ENCODE data around the gene SRMS.

Gene SRMS

DNA sequence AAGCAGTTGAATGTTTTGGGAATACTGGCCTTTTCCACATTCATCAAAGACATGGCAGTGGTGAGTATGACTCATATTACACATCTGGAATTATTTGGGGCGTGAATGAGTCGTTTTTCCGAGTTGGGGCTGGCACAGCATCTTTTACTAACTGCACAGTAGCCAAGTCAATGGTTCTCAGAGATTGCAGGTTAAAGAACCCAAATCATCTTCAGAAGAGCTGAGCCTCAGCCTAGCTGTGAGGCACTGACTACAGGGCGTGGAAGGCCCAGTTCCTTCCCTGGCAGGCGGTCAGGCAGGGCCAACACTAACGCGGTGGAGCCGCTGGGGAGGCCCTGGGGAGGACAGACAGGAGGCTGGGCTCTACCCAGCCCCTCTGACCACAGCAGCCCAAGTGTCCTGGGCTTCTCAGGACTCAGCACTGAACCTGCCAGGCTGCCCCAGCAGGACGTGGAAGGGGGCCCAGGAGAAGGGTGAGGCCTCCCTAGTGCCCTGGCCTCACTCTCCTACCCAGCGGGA is 46.6 kb upstream of the SRMS start:
- Histone ChIP-seq H3K4me3 (ENCODE audit: low read length in 2 of 2) (no peak overlapping the region), H3K4me2 (ENCODE audit: insufficient read depth, low read length, poor library complexity, severe bottlenecking) (no peak overlapping the region), H3K9me3 (replicated peaks in 1 of 2; ENCODE audit: control insufficient read depth in 2 of 2, insufficient read depth in 1 of 2, low read depth in 1 of 2, low read length in 2 of 2) (no peaks in the 10 kb centered on the region), H2BK12ac (ENCODE audit: low read length) (no peak overlapping the region), H3K18ac (ENCODE audit: low read length) (no peak overlapping the region), H3K4ac (ENCODE audit: low read length) (no peak overlapping the region), H2BK120ac (ENCODE audit: low read depth, low read length) (no peak overlapping the region), H3K36me3 (replicated peaks in 1 of 2; ENCODE audit: control insufficient read depth in 2 of 2, insufficient read depth in 2 of 2, low read length in 2 of 2) (peaks cover 31 to 86% of the 10 kb centered on the region in 2 donors), H3K9ac (ENCODE audit: low read depth, low read length, poor library complexity) (no peak overlapping the region), H4K91ac (ENCODE audit: low read depth, low read length, poor library complexity) (no peak overlapping the region), H4K8ac (ENCODE audit: low read depth, low read length) (no peak overlapping the region), H2BK15ac (ENCODE audit: low read length) (no peak overlapping the region), H3K14ac (ENCODE audit: low read length) (no peak overlapping the region), H2AFZ (ENCODE audit: low read length) (no peak overlapping the region), H3K23ac (ENCODE audit: low read depth, low read length, poor library complexity) (peak overlapping the region; percentile 52), H2BK5ac (ENCODE audit: low read length) (no peak overlapping the region), H3K27me3 (ENCODE audit: control insufficient read depth in 3 of 3, insufficient read depth in 3 of 3, low read depth in 1 of 3, low read length in 3 of 3) (no peaks in the 10 kb centered on the region), H2AK5ac (ENCODE audit: low read depth, low read length) (no peak overlapping the region), H3K4me1 (ENCODE audit: control insufficient read depth in 2 of 2, insufficient read depth in 1 of 2, low read depth in 1 of 2, low read length in 2 of 2) (no peaks in the 10 kb centered on the region), H3K27ac (replicated peaks; ENCODE audit: low read length) (no peak overlapping the region), H3K79me1 (ENCODE audit: low read depth, low read length) (peaks cover 2% of the 10 kb centered on the region)
- no CpG with 5 or more reads among the region's 10 CpGs for WGBS, 2 donors (ENCODE audit: extremely low coverage in 2 of 2, insufficient read length in 2 of 2, insufficient replicate concordance in 1 of 2)
- no peak for DNase-seq (ENCODE audit: low spot score)

DNA sequence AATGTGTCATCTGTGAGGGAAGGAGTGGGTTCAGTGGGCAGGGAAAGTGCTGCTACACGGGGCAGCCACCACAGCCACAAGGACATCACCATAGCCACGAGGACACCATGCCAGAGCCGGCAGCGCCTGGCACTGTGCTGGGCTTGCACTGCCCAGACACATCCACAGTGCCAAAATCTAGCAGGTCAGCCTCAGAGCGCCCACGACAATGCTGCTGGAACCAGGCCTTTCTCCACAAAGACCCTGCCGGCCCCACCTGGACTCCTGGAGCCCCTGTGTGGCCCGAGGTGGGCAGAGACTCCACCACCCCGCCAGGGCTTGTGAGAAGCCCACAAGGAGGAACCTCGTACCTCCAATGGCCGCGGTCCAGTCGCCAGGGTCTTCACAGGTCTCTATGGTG is 45.1 kb upstream of the SRMS start:
- H3K9ac ChIP-seq (ENCODE audit: low read depth, low read length, poor library complexity) = no peak overlapping the region
- no peak overlapping the region for H2BK15ac ChIP-seq (ENCODE audit: low read length)
- H3K14ac ChIP-seq (ENCODE audit: low read length) = no peak overlapping the region
- no peak overlapping the region for H3K23ac ChIP-seq (ENCODE audit: low read depth, low read length, poor library complexity)
- H4K91ac ChIP-seq (ENCODE audit: low read depth, low read length, poor library complexity) = no peak overlapping the region
- no peak overlapping the region for H3K18ac ChIP-seq (ENCODE audit: low read length)
- no peaks in the 10 kb centered on the region for H3K27me3 ChIP-seq (ENCODE audit: control insufficient read depth in 3 of 3, insufficient read depth in 3 of 3, low read depth in 1 of 3, low read length in 3 of 3)
- peaks cover 25 to 79% of the 10 kb centered on the region in 2 donors for H3K36me3 ChIP-seq (replicated peaks in 1 of 2; ENCODE audit: control insufficient read depth in 2 of 2, insufficient read depth in 2 of 2, low read length in 2 of 2)
- H3K27ac ChIP-seq (replicated peaks; ENCODE audit: low read length) = no peak overlapping the region
- no peak for DNase-seq (ENCODE audit: low spot score)
- H3K9me3 ChIP-seq (replicated peaks in 1 of 2; ENCODE audit: control insufficient read depth in 2 of 2, insufficient read depth in 1 of 2, low read depth in 1 of 2, low read length in 2 of 2) = no peaks in the 10 kb centered on the region
- peaks cover 2% of the 10 kb centered on the region for H3K79me1 ChIP-seq (ENCODE audit: low read depth, low read length)
- H2BK5ac ChIP-seq (ENCODE audit: low read length) = no peak overlapping the region
- no peak overlapping the region for H4K8ac ChIP-seq (ENCODE audit: low read depth, low read length)
- H3K4ac ChIP-seq (ENCODE audit: low read length) = no peak overlapping the region
- no peak overlapping the region for H2BK12ac ChIP-seq (ENCODE audit: low read length)
- no peak overlapping the region for H2AK5ac ChIP-seq (ENCODE audit: low read depth, low read length)
- H2AFZ ChIP-seq (ENCODE audit: low read length) = no peak overlapping the region
- H3K4me3 ChIP-seq (ENCODE audit: low read length in 2 of 2) = no peak overlapping the region
- no peak overlapping the region for H3K4me2 ChIP-seq (ENCODE audit: insufficient read depth, low read length, poor library complexity, severe bottlenecking)
- H3K4me1 ChIP-seq (ENCODE audit: control insufficient read depth in 2 of 2, insufficient read depth in 1 of 2, low read depth in 1 of 2, low read length in 2 of 2) = peaks cover 0 to 7% of the 10 kb centered on the region in 2 donors
- no CpG with 5 or more reads among the region's 13 CpGs for WGBS, 2 donors (ENCODE audit: extremely low coverage in 2 of 2, insufficient read length in 2 of 2, insufficient replicate concordance in 1 of 2)
- H2BK120ac ChIP-seq (ENCODE audit: low read depth, low read length) = no peak overlapping the region

DNA sequence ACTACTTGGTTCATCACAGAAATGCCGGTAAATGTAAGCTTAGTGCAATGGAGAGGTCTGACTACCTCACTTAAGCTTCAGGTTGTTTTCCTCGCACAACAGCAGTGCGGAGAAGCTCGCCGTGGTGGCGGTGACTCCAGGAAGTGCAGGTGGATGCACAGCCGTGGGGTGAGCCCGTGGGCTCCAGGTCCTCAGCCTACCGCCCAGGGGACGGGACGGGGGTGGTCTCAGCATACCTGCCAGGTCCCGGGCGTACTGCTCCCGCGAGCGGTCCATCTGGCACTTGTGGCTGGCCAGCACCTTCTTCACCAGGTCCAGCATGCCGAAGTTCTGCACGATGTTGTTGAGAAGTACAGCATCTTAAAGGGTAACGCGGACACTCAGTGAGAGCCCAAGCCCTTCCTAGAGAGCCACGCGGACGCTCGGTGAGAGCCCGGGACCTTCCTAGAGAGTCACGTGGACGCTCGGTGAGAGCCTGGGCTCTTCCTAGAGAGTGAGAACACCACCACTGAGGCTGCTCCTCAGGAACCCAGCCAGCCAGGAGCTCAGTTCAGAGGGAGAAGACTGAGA is 44.3 kb upstream of the SRMS start:
- no peak overlapping the region for H2BK5ac ChIP-seq (ENCODE audit: low read length)
- H3K4ac ChIP-seq (ENCODE audit: low read length) = no peak overlapping the region
- peaks cover 2% of the 10 kb centered on the region for H3K79me1 ChIP-seq (ENCODE audit: low read depth, low read length)
- H3K4me2 ChIP-seq (ENCODE audit: insufficient read depth, low read length, poor library complexity, severe bottlenecking) = no peak overlapping the region
- no peak overlapping the region for H2BK15ac ChIP-seq (ENCODE audit: low read length)
- H2AFZ ChIP-seq (ENCODE audit: low read length) = no peak overlapping the region
- no peak overlapping the region for H3K27ac ChIP-seq (replicated peaks; ENCODE audit: low read length)
- peaks cover 22 to 80% of the 10 kb centered on the region in 2 donors for H3K36me3 ChIP-seq (replicated peaks in 1 of 2; ENCODE audit: control insufficient read depth in 2 of 2, insufficient read depth in 2 of 2, low read length in 2 of 2)
- H3K9ac ChIP-seq (ENCODE audit: low read depth, low read length, poor library complexity) = no peak overlapping the region
- peaks cover 0 to 7% of the 10 kb centered on the region in 2 donors for H3K4me1 ChIP-seq (ENCODE audit: control insufficient read depth in 2 of 2, insufficient read depth in 1 of 2, low read depth in 1 of 2, low read length in 2 of 2)
- no peak overlapping the region for H2BK12ac ChIP-seq (ENCODE audit: low read length)
- H3K4me3 ChIP-seq (ENCODE audit: low read length in 2 of 2) = no peak overlapping the region
- H4K91ac ChIP-seq (ENCODE audit: low read depth, low read length, poor library complexity) = no peak overlapping the region
- no peak overlapping the region for H3K23ac ChIP-seq (ENCODE audit: low read depth, low read length, poor library complexity)
- H2BK120ac ChIP-seq (ENCODE audit: low read depth, low read length) = no peak overlapping the region
- peak overlapping the region; percentile 30 for H4K8ac ChIP-seq (ENCODE audit: low read depth, low read length)
- WGBS, 2 donors (ENCODE audit: extremely low coverage in 2 of 2, insufficient read length in 2 of 2, insufficient replicate concordance in 1 of 2) = no CpG with 5 or more reads among the region's 28 CpGs
- H3K18ac ChIP-seq (ENCODE audit: low read length) = no peak overlapping the region
- no peaks in the 10 kb centered on the region for H3K27me3 ChIP-seq (ENCODE audit: control insufficient read depth in 3 of 3, insufficient read depth in 3 of 3, low read depth in 1 of 3, low read length in 3 of 3)
- H3K9me3 ChIP-seq (replicated peaks in 1 of 2; ENCODE audit: control insufficient read depth in 2 of 2, insufficient read depth in 1 of 2, low read depth in 1 of 2, low read length in 2 of 2) = no peaks in the 10 kb centered on the region
- no peak for DNase-seq (ENCODE audit: low spot score)
- H2AK5ac ChIP-seq (ENCODE audit: low read depth, low read length) = no peak overlapping the region
- peak overlapping the region; percentile 8 for H3K14ac ChIP-seq (ENCODE audit: low read length)

DNA sequence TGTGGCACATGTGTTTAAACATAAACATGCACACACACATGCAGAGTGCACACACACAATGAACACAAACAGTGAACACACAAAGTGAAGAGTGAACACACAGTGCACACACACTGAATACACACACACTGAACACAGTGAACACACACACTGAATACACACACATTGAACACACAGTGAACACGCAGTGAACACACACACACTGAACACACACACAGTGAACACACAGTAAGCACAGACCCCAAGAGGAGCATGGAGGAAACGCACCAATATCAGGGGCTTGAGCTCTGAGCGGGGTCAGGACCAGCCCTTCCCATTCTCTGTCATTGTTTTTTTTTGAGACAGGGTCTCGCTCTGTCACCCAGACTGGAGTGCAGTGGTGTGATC is 43.6 kb upstream of the SRMS start:
- Histone ChIP-seq H3K9ac (ENCODE audit: low read depth, low read length, poor library complexity) (peak overlapping the region; percentile 17), H4K8ac (ENCODE audit: low read depth, low read length) (no peak overlapping the region), H2BK12ac (ENCODE audit: low read length) (no peak overlapping the region), H3K36me3 (replicated peaks in 1 of 2; ENCODE audit: control insufficient read depth in 2 of 2, insufficient read depth in 2 of 2, low read length in 2 of 2) (peaks cover 22 to 76% of the 10 kb centered on the region in 2 donors), H3K14ac (ENCODE audit: low read length) (no peak overlapping the region), H3K27me3 (ENCODE audit: control insufficient read depth in 3 of 3, insufficient read depth in 3 of 3, low read depth in 1 of 3, low read length in 3 of 3) (no peaks in the 10 kb centered on the region), H2BK5ac (ENCODE audit: low read length) (no peak overlapping the region), H3K79me1 (ENCODE audit: low read depth, low read length) (peaks cover 2% of the 10 kb centered on the region), H3K18ac (ENCODE audit: low read length) (no peak overlapping the region), H3K4me1 (ENCODE audit: control insufficient read depth in 2 of 2, insufficient read depth in 1 of 2, low read depth in 1 of 2, low read length in 2 of 2) (peaks cover 0 to 7% of the 10 kb centered on the region in 2 donors), H4K91ac (ENCODE audit: low read depth, low read length, poor library complexity) (no peak overlapping the region), H3K23ac (ENCODE audit: low read depth, low read length, poor library complexity) (no peak overlapping the region), H3K9me3 (replicated peaks in 1 of 2; ENCODE audit: control insufficient read depth in 2 of 2, insufficient read depth in 1 of 2, low read depth in 1 of 2, low read length in 2 of 2) (no peaks in the 10 kb centered on the region), H2BK15ac (ENCODE audit: low read length) (no peak overlapping the region), H3K27ac (replicated peaks; ENCODE audit: low read length) (no peak overlapping the region), H3K4me3 (ENCODE audit: low read length in 2 of 2) (no peak overlapping the region), H2AK5ac (ENCODE audit: low read depth, low read length) (no peak overlapping the region), H3K4ac (ENCODE audit: low read length) (no peak overlapping the region), H3K4me2 (ENCODE audit: insufficient read depth, low read length, poor library complexity, severe bottlenecking) (no peak overlapping the region), H2AFZ (ENCODE audit: low read length) (no peak overlapping the region), H2BK120ac (ENCODE audit: low read depth, low read length) (no peak overlapping the region)
- no CpG with 5 or more reads among the region's 4 CpGs for WGBS, 2 donors (ENCODE audit: extremely low coverage in 2 of 2, insufficient read length in 2 of 2, insufficient replicate concordance in 1 of 2)
- no peak for DNase-seq (ENCODE audit: low spot score)
